Heart right ventricle (tissue), 16 donors: ENCODE measurements around the gene CLIC6. TPM values are rescaled to one million over a fixed set of nuclear protein-coding genes. Genes with fewer than 3 reads are reported as not detected.

Experiments
- ATAC-seq, 8 donors: fragments of 200-7000 bp; cut with Tn5 transposase; one replicate each; pipeline ENCODE4 v1.9.1; 2020; ENCODE audit warnings: mild to moderate bottlenecking in 8 of 8, moderate library complexity in 8 of 8, moderate number of reproducible peaks in 1 of 8
- DNase-seq, 2 donors: peaks; one replicate each; pipeline ENCODE4 v3.0.0-alpha.2; 2020
- H3K27ac ChIP-seq, 10 donors: fragments of 200-600 bp; sonication (generic) in 2 of 10; one replicate each; pipeline versions ENCODE4 v1.5.0 to v1.8.0; 2020 to 2022; ENCODE audit warnings: mild to moderate bottlenecking in 3 of 10
- H3K27me3 ChIP-seq, 7 donors: fragments of 200-600 bp; one replicate each; pipeline ENCODE4 v1.8.0; 2021 to 2022; ENCODE audit warnings: mild to moderate bottlenecking in 2 of 7
- H3K36me3 ChIP-seq, 9 donors: fragments of 200-600 bp; sonication (generic) in 1 of 9; one replicate each; pipeline versions ENCODE4 v1.5.0 to v1.8.0; 2020 to 2022; ENCODE audit warnings: mild to moderate bottlenecking in 2 of 9
- H3K4me1 ChIP-seq, 9 donors: fragments of 200-600 bp; sonication (generic) in 1 of 9; one replicate each; pipeline versions ENCODE4 v1.5.0 to v1.8.0; 2020 to 2022; ENCODE audit warnings: mild to moderate bottlenecking in 4 of 9
- H3K4me3 ChIP-seq, 10 donors: fragments of 200-600 bp; sonication (generic) in 2 of 10; one replicate each; pipeline versions ENCODE4 v1.5.0 to v1.8.0; 2020 to 2022; ENCODE audit warnings: mild to moderate bottlenecking in 7 of 10, moderate library complexity in 2 of 10
- H3K9me3 ChIP-seq, 11 donors: fragments of 200-600 bp in 10 of 11; sonication (generic) in 2 of 11; one replicate each; pipeline versions ENCODE4 v1.5.0 to v1.8.0; 2013 to 2022; ENCODE audit warnings: mild to moderate bottlenecking in 2 of 11, control low read depth in 1 of 11, moderate library complexity in 1 of 11
- CTCF ChIP-seq, 9 donors: fragments of 200-600 bp; sonication (generic) in 2 of 9; IDR thresholded peaks; one replicate each; pipeline versions ENCODE4 v1.5.0 to v1.8.0; 2021 to 2022; ENCODE audit warnings: antibody characterized with exemption in 9 of 9, mild to moderate bottlenecking in 5 of 9, moderate library complexity in 1 of 9
- WGBS, 2 donors: extraction: QIAGEN DNeasy Blood & Tissue Kit; methylation state at CpG; one replicate each; pipeline ENCODE4 v1.1.7; 2013; ENCODE audit warnings: inconsistent platforms in 1 of 2; 5-methylcytosine and 5-hydroxymethylcytosine counted together
- intact Hi-C, 10 donors: fragments of 100-400 bp; cut with DNase I; formaldehyde crosslinking; loops; one replicate each; pipeline versions ENCODE4 v1.11.1 to v1.14.2; 2022
- polyA plus RNA-seq, 2 donors: library from polyadenylated mRNA; stranded (reverse); fragments of 200-250 nt; gene quantifications; one replicate each; pipeline ENCODE4 v1.2.3, GENCODE V29; 2013
- total RNA-seq, 10 donors: library from RNA; stranded (reverse); fragmentation: NEBNext Ultra II Directional in 3 of 10; extraction: Animal tissue kit (Norgen Biotek cat#: 25700) in 3 of 10; gene quantifications; one replicate each; pipeline versions ENCODE4 v1.2.1 to v1.2.4, GENCODE V29; 2021 to 2023
- donor health status: Arrhythmogenic right ventricular cardiomyopathy.
- donor health status: ischemic (EF 13 %, LVEDD 7.1; RV severe dilation, severe dysfunction).
- donor health status: healthy with polysubstance abuse.
- donor health status: DM: no; HTN: yes; CAD: no.
- donor health status: DM: no; HTN: no; CAD: no.
- donor health status: ischemic (EF 25% LVEDD 6.9; RV normal size, moderate dysfunction).
- donor health status: ischemic (EF 25% LVEDD 5.7; RV mildly dilated, moderate dysfunction).
- donor health status: healthy.
- donor health status: DM: yes; HTN: yes; CAD: no.
- donor health status: Ischemic cardiomyopathy.
- donor health status: ischemic (EF 35%, LVEDD 5.7; RV mildly dilated, moderate dysfunction).
- donor health status: nonischemic (EF 11% LVEDD 7.7; RV severe dilation, severe dysfunction).
- donor health status: DM: yes; HTN: yes; CAD: no.
- donor health status: PGD.
- donor health status: ischemic (EF 29% LVEDD 5.4; RV normal size, mild dysfunction).
- donor health status: nonischemic (EF 23%, LVEDD 6.1; RV moderate dilation, normal function).

Gene CLIC6
- total and polyA plus RNA-seq, 12 donors = 0.21 to 8.1 (median 2.4) TPM

DNA sequence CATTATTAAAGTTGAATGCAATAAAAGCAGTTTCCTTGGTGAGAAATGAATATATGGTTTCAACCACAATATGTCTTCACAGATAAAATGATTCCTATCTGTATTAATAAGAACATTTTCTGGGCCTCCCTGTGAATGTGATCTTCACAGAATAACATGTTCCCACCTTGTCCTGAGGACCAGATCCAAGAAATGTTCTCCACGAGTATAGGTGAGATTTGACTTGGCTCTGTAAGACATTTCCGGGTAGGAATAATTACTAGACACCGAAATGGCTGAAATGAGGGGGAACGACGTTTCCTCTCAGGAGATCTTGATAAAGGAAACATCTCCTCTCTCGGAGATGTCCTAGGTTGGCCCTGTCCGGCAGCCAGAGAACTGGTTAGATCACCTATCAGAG is 61.4 kb downstream of the CLIC6 start:
- DNase-seq (no peak), ATAC-seq (no peak)
- Histone ChIP-seq H3K9me3 (no peaks in the 10 kb centered on the region), H3K4me3 (no peak overlapping the region), H3K36me3 (no peaks in the 10 kb centered on the region), H3K27me3 (peaks cover 0 to 26% (median 7%) of the 10 kb centered on the region in 7 donors), H3K27ac (no peak overlapping the region), H3K4me1 (no peaks in the 10 kb centered on the region)
- 83 to 85% methylated on average over 7 of the region's 7 CpGs for WGBS, 2 donors
- intact Hi-C loops = no loop called here
- no peak for TF ChIP-seq CTCF (IDR thresholded peaks at IDR 0.05)

GRCh38 chr21:34730756-34731445 is 62.1 kb downstream of the CLIC6 start:
- no peak for TF ChIP-seq CTCF (IDR thresholded peaks at IDR 0.05)
- ATAC-seq = no peak
- intact Hi-C loops = no loop called here
- Histone ChIP-seq H3K4me1 (no peaks in the 10 kb centered on the region), H3K27ac (no peak overlapping the region), H3K27me3 (peaks cover 0 to 25% (median 7%) of the 10 kb centered on the region in 7 donors), H3K9me3 (no peaks in the 10 kb centered on the region), H3K4me3 (no peak overlapping the region), H3K36me3 (no peaks in the 10 kb centered on the region)
- WGBS, 2 donors = 80 to 83% methylated on average over 5 of the region's 5 CpGs
- DNase-seq = no peak

DNA sequence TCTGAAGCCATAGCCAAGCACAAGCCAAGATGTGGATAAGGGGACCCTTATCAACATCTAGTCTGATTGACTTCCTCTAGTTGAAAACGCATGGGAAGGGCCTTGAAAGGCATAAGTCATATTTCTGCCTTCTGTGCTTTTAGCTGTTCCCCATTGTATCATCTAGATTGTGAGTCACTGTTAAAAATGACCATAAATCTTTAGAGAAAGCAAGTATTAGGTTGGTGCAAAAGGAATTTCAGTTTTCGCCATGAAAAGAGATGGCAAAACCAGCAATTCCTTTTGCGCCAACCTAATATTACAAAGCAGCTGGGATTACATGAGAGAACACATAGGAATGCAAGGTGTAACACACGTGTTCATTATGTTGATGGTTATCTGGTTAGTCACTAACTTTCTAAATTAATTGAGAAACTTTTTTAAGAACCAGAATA is 63.6 kb downstream of the CLIC6 start:
- Histone ChIP-seq H3K4me1 (no peaks in the 10 kb centered on the region), H3K27me3 (peaks cover 0 to 19% (median 5%) of the 10 kb centered on the region in 7 donors), H3K9me3 (no peaks in the 10 kb centered on the region), H3K36me3 (no peaks in the 10 kb centered on the region), H3K4me3 (no peak overlapping the region), H3K27ac (no peak overlapping the region)
- TF ChIP-seq CTCF (IDR thresholded peaks at IDR 0.05) = no peak
- ATAC-seq (no peak), DNase-seq (no peak)
- intact Hi-C loops = no loop called here
- 79 to 85% methylated on average over 4 of the region's 4 CpGs for WGBS, 2 donors

GRCh38 chr21:34733852-34734251 is 65.1 kb downstream of the CLIC6 start:
- no peak for DNase-seq
- no peak for TF ChIP-seq CTCF (IDR thresholded peaks at IDR 0.05)
- intact Hi-C loops = no loop called here
- H3K36me3 ChIP-seq = no peaks in the 10 kb centered on the region
- WGBS, 2 donors = 83 to 91% methylated on average over 4 of the region's 4 CpGs
- no peaks in the 10 kb centered on the region for H3K9me3 ChIP-seq
- no peak overlapping the region for H3K4me3 ChIP-seq
- H3K27me3 ChIP-seq = peaks cover 0 to 11% (median 4%) of the 10 kb centered on the region in 7 donors
- H3K4me1 ChIP-seq = no peaks in the 10 kb centered on the region
- no peak for ATAC-seq
- no peak overlapping the region for H3K27ac ChIP-seq
